NCI-H2107 (cell line): Measurements from ENCODE around the gene PRR33.

Experiments used
- DNase-seq: peaks from one replicate; lab custom pipeline; 2025; lab: John Stamatoyannopoulos, UW

Gene PRR33

DNA sequence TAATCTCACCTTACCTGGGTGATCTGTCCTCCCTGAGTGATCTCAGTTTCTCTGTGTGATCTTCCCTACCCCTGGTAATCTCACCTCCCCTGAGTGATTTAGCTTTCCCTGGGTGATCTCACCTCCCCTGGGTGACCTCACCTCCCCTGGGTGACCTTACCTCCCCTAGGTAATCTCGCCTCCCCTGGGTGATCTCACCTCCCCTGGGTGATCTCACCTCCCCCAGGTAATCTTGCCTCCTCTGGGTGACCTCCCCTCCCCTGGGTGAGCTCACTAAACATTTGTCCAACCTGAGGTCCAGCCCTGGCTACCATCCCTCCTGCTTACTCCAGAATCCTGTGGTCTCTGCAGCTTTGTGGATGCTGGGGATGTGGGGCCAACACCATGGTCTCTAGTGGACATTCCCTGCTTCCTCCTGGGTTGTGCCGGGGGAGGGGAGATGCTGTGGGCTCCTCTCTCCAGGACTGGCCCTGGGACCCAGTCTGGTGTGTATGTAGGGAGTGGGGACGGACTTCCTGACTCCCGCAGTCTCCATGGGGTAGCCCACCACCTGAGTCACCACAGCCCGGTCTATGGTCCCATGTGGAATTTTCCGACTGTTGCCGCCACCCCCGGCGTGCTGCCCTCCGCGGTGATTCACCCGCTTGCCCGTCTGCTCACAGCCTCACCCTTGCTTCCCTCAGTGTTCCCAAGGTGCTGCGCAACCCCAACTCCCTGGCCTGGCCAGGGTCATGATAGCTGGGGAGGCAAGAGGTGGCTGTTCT lies 28.9 kb downstream of the PRR33 start:
- no peak for DNase-seq

DNA sequence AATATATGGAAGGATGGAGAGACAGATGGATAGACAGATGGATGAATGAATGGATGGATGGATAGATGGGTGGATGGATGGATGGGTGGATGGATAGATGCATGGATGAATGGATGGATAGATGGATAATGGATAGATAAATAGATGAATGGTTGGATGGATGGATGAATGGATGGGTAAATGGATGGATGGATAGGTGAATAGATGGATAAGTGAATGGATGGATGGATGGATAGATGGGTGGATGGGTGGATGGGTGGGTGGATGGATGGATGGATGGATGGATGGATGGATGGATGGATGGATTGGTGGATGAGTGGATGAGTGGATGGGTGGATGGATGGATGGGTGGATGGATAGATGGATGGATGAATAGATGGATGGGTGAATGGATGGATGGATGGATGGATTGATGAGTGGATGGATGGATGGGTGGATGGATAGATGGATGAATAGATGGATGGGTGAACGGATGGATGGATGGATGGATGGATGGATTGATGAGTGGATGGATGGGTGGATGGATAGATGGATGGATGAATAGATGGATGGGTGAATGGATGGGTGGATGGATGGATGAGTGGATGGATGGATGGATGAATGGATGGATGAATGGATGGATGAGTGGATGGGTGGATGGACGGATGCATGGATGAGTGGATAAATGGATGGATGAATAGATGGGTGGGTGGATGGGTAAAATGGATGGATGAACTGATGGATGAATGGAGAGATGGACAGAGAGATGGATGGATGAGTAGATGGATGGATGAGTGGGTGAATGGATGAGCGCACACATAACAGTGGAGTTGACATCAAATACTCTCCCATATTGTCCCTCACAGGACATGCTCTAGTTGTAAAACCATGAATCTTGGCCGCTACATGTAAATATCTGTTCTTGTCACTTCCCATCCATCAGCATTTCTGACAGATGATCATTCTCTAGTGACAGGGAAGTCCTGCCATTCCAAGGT lies 30.0 kb downstream of the PRR33 start:
- no peak for DNase-seq

DNA sequence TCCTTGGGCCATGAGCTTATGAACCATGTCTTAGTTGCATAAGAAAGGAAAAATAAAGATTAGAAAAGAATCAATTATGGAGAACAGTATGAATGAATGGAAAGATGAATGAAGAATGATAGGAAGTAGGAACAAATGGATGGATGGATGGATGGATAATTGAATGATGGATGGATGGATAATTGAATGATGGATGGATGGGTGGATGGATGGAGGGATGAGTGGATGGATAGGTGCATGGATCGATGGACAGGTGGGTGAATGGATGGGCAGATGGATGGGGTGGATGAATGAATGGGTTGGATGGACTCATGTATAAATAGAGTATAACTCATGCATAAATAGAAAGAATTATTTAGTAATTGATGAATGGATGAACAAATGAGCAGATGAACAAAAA lies 31.6 kb downstream of the PRR33 start:
- DNase-seq, result no peak

DNA sequence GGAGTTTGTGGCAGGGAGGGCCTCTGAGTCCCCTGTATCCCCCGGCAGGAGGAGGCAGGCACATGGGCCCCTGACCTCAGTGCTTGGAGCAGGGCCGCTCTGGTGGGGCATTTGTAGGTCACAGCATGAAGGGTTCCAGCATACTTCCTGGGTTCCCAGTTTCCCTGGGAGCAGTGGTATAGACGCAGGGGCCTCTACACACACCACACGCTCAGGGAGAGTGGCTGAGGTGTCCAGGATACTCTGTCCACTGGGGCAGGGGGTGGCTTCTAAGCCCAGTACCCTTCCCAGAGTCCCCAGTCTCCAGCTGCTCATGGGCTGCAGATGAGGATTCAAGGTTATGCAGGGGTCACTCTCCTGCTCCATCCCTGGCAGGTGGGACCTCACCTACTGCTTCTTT lies 32.7 kb downstream of the PRR33 start:
- DNase-seq, result no peak

DNA sequence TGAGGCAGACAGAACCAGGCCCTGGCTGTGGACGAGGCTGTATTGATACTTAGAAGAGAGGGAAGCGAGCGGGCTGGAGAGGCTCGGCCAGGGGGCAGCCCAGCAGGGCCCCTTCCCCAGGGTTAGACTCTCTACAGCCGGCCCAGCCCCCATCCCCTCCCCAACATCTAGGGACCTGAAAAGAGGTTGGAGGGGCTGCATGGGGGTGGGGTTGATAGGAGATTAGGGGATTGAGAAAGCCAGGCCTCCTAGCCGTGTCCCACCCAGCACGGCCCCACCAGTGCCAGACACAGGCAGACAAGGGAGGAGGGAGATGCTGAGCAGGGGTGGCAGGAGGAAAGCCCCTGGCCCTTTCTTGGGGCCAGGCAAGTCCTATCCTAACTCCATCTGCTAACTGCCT lies 33.1 kb downstream of the PRR33 start:
- DNase-seq, result no peak

DNA sequence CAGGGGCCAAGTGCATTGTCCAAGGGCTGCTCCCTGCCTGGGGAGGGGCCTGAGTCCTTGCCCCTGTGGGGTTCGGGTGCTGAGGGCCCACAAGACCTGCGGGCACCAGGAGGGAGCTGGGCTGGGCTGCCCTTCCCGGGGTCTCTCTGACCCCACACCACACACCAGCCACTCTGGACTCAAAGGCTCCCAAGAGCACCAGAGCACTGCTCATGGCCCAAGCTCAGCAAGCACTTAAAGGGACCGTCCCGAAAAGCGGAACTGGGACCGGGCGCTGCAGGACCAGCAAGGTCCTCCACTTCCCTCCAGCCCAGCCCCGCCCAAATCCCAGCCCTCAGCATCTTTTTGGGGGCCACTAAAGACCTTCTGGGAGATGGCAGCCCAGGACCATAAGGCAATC lies 33.5 kb downstream of the PRR33 start:
- DNase-seq, result no peak

DNA sequence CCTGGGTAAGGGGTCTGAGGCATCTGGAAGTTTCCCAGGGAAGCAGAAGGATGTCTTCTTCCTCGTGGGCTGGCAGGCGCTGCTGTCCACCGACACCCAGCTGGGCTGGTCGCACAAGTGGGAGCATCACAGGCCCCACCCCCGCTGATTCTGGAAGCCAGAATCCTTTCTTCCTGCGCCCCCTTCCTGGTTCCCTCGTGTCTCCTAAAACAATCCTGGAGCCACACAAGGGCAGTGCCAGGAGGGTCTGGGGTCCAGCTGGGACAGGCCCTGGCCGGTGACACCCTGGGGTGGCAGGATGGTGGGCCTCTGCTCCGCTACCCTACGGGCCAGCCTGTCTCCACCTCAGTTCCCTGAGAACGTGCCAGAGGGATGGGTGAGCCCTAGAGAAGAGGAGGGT lies 34.6 kb downstream of the PRR33 start:
- no peak for DNase-seq

DNA sequence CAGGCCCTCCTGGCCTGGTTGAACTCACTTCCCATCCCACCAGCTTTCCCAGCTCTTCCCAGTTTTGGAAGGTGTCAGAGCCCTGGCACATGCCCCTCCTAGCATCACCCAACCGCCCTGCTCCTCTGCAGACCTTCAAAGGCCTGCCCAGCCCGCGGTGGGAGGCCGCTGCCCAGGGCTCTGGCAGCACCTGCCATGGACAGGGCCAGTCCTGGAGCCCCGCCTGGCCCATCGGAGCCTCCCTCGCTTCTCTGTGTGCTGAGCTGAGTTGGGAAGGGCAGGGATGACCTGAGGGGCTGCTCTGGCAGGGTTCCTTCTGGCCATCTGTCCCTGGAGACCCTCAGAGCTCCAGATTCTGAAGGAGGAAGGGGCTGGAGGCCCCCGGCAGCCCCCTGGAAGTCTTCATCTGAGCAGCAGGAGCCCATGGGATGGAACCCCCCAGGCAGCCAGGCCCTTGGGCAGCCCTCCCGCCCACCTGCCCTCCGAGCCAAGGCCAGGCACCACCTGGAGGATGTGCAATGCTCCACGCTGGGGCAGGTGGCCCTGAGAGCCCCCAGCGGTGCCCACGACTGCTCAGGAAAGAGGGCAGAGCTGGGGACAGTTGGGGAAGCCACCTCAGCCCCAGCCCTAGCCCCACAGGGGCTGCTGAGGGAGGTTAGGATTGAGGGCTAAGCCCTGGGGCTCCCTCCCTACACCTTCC lies 35.2 kb downstream of the PRR33 start:
- DNase-seq, result no peak

DNA sequence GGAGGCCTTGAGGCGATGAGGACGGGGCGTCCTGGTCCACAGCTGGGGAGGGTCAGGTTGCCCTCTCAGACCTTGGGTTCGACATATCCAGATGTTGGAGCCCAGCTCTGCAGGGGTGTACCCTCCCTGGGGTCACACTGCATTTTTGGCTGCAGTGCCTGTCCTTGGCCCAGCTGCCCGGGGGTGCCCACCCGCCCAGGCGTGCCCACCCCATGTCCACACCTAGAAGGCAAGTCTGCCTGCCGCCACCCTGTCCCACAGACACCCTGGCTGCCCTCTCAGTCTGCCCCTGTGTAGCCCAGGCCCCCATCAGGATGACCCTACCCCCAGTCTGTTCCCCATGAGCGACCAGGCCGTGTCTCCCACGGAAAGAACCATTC lies 35.8 kb downstream of the PRR33 start:
- DNase-seq, result no peak

DNA sequence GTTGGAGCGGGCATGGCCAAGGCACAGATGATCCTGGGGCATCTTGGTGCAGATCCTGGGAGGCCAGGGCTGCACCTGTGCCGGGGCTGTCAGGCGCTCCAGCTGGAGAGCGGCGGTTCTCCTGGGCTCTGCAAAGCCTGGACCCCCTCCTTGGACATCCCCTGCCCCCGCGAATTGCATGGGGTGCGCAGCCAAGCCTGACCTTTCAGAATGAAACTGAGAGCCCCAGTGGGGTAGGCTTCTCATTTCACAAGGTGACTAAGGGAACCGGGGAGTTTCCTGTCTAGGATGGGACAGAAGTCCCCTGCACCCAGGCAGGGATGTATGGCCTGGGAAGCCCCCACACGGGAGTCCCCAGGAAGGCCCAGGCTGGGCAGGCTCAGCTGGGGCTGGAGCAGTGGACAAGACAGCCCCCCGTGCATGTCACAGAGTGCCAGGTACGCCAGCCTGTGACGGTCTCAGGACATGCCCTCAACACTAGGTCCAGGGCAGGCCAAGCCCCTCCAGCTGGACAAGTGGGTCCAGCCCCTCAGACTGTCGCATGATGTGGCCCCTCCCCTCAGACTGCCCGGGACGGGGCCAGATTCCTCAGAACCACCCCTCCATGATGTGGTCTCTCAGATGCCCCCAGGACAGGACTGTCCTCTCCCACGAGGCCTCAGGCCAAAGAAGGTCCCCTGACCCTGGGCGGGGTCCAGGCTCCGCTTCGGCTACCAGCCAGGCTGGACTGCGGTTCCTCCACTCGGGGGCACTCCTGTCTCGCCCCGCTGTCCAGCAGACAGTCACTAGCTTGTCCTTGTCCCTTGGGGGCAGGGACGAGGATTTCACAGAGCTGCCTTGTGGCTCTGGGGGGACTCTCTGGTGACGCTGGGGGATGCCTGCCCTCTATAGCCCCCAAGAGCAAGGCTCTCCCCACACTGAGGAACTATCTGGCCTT lies 36.5 kb downstream of the PRR33 start:
- DNase-seq, result no peak

DNA sequence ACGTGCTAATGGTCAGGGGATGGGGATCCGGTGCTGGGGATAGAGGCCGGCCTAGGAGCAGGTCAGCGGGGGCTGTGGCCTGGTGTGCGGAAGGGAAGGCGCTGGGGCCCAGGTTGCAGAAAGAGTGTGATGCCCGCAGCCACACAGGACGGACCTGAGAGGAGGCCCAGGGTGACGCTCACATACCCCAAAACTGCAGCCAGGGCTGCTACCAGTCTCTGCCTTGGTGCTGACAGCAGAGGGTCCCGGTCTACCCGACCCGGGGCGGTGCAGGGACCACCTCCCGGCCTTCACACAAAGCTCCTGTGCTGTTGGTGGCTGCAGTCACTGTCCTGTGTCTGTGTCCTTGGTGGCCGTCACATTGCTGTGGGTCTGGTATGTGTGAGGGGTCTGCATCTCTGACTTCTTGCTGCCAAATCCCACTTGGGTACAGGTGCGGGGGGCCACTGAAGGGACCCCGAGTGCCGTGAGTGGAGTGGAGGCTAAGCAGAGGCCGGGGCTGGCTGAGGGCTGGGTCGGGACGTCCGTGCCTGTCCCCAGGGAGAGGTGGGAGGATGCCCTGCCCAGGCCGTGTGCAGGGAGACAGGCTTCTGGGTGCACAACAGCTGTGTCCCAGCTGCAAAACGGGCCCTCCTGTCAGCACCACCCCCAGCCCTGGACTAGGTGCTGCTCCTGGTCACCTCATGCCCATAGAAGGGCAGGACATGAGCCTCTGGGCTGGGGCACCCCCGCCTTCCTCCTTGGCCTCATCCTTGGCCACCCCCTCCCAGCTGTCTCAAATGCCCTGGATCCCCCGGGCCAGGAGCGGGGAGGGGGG lies 37.4 kb downstream of the PRR33 start:
- DNase-seq, result no peak

DNA sequence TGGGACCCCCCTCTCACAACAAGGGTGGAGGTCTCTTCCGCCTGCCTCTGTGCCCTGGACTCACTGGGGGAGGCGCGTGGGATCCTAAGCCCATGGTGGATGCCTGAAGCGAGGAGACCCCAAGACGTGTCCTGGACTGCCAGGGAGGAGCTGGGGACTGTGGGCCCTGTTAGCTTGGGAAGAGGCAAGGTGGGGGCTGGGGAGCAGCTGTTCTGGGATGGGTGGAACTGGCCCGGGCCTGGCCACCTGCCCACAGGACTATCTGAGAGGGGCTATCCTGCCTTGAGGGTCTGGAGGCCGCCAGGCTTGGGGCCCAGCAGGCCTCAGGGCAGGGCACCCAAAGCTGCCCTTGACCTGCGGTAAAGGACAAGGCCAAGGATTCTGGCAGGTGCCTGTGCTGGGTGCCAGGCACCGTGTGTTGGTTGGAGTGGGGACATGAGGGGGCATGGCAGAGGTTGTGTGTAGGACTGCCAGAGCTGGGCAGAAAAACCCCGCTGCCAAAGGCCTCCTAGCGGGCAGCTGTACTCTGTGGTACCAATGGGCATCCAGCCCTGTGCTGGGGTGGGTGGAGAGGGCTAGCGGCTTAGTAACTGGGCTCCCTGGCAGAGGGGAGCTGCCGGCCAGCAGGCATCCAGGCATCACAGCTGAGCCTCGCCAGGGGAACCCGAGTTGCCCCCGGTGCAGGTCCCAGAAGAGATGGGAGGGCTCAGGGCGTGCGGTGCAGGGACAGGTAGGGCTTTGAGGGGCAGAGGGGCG lies 38.1 kb downstream of the PRR33 start:
- DNase-seq, result no peak

DNA sequence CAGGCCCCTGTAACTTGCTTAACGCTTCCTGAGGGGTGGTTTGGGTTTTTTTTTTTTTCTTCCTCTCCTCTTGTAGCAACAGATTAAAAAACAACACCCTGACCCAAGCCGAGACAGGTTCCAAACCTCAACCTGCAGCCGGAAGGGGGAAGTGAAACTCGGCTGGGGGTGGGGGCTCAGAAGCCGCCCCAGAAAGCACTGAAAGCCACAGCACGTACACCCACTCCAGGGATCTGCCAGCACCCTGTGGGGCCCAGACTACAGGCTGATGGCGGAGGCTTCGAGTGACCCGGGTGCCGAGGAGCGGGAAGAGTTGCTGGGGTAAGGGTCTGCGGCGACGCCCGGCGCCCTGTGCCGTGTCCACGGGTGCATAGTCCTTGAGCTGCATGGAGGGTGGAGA lies 38.8 kb downstream of the PRR33 start, which contains the start of gene LSP1:
TSS of gene LSP1 (plus strand) at position 208 of the 400 bp plus-strand sequence. CDS start at position 269, 61 bp downstream.
- DNase-seq, result no peak

DNA sequence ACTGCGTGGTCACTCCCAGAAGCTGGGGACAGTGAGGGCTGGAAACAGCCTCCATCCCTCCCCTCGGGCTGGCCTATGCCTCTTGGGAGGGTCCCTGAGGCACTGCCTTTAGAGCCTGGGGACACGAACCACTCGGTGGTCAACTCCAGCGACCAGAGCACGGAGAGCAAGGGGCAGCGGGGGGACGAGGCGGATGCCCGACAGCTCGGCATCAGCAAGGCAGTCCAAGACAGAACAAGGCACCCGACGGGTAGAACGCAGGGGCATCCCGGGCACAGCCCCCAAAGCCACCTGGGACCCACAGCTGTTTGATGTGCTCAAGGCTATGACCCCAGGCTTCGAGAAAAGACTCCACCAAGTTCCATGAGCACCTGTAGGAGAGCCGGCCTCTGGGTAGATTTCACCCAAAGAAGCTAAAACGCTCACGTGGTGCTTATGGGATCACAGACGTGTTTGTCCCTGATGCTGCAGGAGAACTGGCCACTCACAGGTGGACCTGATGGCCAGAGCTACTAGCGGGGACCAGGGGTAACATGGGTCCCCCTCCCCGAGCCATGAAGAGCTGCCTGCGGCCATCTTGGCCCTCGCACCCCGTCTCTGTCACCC lies 39.3 kb downstream of the PRR33 start:
- no peak for DNase-seq

DNA sequence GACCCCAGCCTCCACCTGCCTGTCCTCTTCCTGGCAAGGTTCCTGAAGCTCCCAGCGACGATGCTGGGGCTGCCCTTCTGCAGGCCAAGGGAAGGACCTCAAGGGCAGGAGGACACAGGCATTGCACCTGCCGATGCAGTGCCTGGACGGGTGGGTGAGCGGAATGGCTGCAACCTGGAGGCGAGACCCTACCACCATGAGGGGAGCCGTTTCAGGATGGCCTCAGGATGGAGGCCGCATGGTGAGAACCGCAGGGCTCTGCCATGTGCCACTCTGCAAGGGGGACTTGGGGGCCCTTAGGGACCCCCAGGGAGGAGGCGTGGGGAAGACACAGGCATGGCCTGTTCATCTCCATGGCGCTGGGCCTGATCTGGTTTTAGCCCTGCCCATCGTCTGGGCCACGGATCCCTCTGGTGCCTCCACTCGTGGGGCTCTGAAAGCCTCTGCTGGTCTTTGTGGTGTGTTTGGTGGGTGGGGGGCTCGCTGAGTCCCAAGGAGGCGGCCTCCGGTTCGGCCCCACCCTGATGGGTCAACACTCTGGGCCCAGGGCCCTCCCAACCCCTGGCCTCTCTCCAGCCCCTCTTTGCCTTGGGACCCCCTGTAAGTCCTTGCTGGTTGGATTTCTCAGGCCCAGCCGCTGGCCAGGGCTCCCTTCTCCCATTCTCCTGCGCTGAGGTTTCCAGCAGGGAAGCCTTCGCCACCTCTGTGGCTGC lies 40.1 kb downstream of the PRR33 start:
- DNase-seq, result no peak

DNA sequence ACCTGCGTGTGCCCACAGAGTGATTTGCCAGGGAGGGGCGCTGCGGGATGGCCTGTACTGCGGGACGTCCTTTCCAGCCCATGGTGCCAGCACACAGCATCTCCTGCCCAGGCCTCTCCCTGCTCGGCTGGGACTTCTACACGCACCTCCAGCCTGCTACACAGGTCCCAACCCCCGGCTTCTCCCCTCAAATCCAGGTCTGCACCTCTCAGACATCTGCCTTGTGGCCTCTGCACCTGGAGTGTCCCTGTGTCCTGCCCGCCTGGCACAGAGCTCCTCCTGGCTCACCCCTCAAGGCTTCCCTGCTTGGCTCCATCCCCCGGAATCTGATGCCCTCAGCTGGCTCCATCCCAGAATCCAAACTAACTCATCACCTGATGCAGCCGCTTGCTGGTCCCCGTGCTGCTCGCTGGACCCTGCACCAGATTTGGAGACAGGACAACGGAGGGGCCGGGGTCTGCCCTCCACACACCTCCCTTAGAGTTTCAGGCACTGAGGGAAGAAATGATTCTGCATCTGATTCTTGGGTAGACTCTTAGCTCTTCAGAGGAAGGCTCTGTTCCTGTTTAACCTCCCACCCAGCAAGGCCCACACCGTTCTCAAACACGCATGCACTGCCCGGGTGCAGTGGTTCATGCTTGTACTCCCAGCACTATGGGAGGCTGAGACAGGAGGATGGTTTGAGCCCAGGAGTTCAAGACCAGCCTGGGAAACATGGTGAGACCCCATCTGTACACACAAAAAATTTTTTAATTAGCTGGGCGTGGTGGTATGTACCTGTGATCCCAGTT lies 42.9 kb downstream of the PRR33 start:
- DNase-seq, result no peak

DNA sequence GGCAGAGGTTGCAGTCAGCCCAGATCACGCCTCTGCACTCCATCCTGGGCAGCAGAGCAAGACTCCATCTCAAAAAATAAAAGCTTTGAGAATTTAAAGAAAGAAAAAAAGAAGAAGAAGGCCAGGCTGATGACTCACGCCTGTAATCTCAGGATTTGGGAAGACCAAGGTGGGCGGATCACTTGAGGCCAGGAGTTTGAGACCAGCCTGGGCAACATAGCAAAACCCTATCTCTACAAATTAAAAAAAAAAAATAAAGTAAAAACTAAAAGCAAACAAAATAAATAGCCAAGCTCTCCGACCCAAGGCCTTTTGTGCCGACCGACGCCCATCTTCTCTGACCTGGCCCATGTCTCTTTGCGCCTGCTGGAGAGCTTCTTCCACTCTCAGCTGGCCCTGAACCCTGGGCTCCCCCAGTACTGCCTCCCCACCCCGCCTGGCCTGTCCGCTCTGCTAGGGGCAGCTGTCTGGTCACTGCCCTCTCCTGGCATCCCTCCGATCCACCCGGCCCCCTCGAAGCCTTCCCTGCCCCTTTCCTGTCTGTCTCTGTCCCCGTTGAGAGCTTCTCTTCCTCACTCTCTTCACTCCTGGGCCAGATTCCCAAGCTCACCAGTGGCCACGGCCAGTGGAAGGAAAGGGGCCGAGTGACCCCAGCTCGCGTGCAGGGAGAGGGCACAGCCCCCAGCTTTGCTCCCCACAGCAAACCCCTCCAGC lies 43.6 kb downstream of the PRR33 start:
- DNase-seq, result no peak
